Smooth muscle cell (in vitro differentiated cells): Measurements from ENCODE around the gene NR1H4. TPM values are rescaled to one million over a fixed set of nuclear protein-coding genes. Genes with fewer than 3 reads are reported as not detected.

Experiments used
- DNase-seq: peaks from one replicate; lab custom pipeline; 2025; ENCODE audit not compliant: unreplicated experiment; lab: John Stamatoyannopoulos, UW
- H2AFZ ChIP-seq: fragments of 200-600 bp; sonication (generic); 2 replicates; pipeline ENCODE4 v1.6.0; 2016; ENCODE audit warnings: antibody characterized with exemption, low read depth, mild to moderate bottlenecking
- H3F3A ChIP-seq: fragments of 200-600 bp; sonication (generic); 2 replicates; pipeline ENCODE4 v1.6.0; 2017; ENCODE audit warnings: antibody characterized with exemption, low read depth
- H3K27ac ChIP-seq: fragments of 200-600 bp; sonication (generic); 2 replicates; pipeline ENCODE4 v1.5.1; 2016; ENCODE audit warnings: low read depth, mild to moderate bottlenecking
- H3K27me3 ChIP-seq: fragments of 200-600 bp; sonication (generic); 2 replicates; pipeline ENCODE4 v1.6.1; 2016; ENCODE audit warnings: low read depth, mild to moderate bottlenecking
- H3K36me3 ChIP-seq: fragments of 200-600 bp; sonication (generic); 2 replicates; pipeline ENCODE4 v1.5.1; 2016; ENCODE audit warnings: low read depth
- H3K4me1 ChIP-seq: fragments of 200-600 bp; sonication (generic); 2 replicates; pipeline ENCODE4 v1.5.1; 2016; ENCODE audit warnings: low read depth
- H3K4me2 ChIP-seq: fragments of 200-600 bp; sonication (generic); 2 replicates; pipeline ENCODE4 v1.6.0; 2016; ENCODE audit warnings: mild to moderate bottlenecking
- H3K4me3 ChIP-seq: fragments of 200-600 bp; sonication (generic); 2 replicates; pipeline ENCODE4 v1.5.1; 2016; ENCODE audit warnings: mild to moderate bottlenecking
- H3K79me2 ChIP-seq: fragments of 200-600 bp; sonication (generic); 2 replicates; pipeline ENCODE4 v1.6.0; 2016; ENCODE audit warnings: low read depth, mild to moderate bottlenecking
- H3K9ac ChIP-seq: fragments of 200-600 bp; sonication (generic); 2 replicates; pipeline ENCODE4 v1.6.0; 2016; ENCODE audit warnings: low read depth
- H3K9me3 ChIP-seq: fragments of 200-600 bp; sonication (generic); replicated peaks from 2 replicates; pipeline ENCODE4 v1.5.1; 2016; ENCODE audit warnings: low read depth
- H4K20me1 ChIP-seq: fragments of 200-600 bp; sonication (generic); 2 replicates; pipeline ENCODE4 v1.6.0; 2016; ENCODE audit warnings: low read depth
- WGBS: methylation state at CpG from one replicate; pipeline ENCODE4 v1.1.7; 2016; ENCODE audit warnings: low lambda C conversion rate; 5-methylcytosine and 5-hydroxymethylcytosine counted together
- polyA plus RNA-seq: library from polyadenylated mRNA; unstranded; fragments of >200 nt; fragmentation: Nextera tagmentation; extraction: Ambion mirVana; gene quantifications from 2 replicates; pipeline ENCODE4 v1.2.1, GENCODE V29; 2016
- total RNA-seq: library from RNA; depleted of rRNA; stranded (reverse); fragments of >200 nt; gene quantifications from 2 replicates; pipeline ENCODE4 v1.2.3, GENCODE V29; 2014
- TF ChIP-seq, protein P1 (sequence below): fragments of 200-600 bp; sonication (generic); IDR thresholded peaks from 2 replicates; pipeline ENCODE4 v1.5.1; 2017; ENCODE audit warnings: borderline replicate concordance, mild to moderate bottlenecking, antibody characterized with exemption; ENCODE audit not compliant: insufficient read depth, poor library complexity, severe bottlenecking

NR1H4 gene
- total and polyA plus RNA-seq, 2 experiments from 2014 or later: not detected

DNA sequence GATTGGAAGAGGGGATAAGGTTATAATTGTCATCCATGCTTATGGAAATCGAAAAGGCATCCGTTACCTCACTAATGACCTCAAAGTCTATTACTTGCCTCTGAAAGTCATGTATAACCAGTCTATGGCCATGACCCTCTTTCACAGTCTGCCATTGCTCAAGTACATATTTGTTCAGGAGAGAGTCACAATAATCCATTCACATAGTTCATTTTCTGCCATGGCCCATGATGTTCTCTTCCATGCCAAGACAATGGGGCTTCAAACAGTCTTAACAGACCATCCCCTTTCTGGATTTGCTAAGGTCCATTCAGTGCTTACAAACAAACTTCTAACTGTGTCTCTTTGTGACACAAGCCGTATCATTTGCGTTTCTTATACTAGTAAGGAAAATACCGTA, 105.3 kb downstream of the NR1H4 start:
- over 99% methylated on average over 5 of the region's 5 CpGs for WGBS

DNA sequence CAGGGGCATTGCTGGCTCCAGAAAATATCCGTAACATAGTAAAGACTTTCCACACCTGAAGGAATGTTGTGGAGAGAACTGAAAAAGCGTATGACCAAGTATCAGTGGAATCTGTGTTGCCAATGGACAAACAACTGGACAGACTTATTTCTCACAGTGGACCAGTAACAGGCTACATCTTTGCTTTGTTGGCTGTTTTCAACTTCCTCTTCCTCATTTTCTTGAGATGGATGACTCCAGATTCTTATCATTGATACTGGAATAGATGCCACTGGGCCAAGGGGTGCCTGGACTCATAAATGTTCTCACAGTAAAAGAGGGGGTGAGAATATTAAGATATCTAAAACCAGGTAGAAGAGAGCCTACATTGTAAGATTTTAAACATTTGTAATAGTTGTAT, 106.2 kb downstream of the NR1H4 start:
- no peak overlapping the region for H2AFZ ChIP-seq

More for the DNA sequence above, 105.3 kb downstream of the NR1H4 start:
- Histone ChIP-seq H3K9me3 (no peaks in the 10 kb centered on the region), H3F3A (no peaks in the 10 kb centered on the region), H3K79me2 (peaks cover 26% of the 10 kb centered on the region), H3K36me3 (no peaks in the 10 kb centered on the region), H3K27me3 (no peaks in the 10 kb centered on the region), H3K9ac (no peak overlapping the region), H3K4me1 (peaks cover 11% of the 10 kb centered on the region), H3K4me2 (no peak overlapping the region), H4K20me1 (no peaks in the 10 kb centered on the region), H3K27ac (no peak overlapping the region), H3K4me3 (no peak overlapping the region), H2AFZ (no peak overlapping the region)
- TF ChIP-seq, protein P1, sequence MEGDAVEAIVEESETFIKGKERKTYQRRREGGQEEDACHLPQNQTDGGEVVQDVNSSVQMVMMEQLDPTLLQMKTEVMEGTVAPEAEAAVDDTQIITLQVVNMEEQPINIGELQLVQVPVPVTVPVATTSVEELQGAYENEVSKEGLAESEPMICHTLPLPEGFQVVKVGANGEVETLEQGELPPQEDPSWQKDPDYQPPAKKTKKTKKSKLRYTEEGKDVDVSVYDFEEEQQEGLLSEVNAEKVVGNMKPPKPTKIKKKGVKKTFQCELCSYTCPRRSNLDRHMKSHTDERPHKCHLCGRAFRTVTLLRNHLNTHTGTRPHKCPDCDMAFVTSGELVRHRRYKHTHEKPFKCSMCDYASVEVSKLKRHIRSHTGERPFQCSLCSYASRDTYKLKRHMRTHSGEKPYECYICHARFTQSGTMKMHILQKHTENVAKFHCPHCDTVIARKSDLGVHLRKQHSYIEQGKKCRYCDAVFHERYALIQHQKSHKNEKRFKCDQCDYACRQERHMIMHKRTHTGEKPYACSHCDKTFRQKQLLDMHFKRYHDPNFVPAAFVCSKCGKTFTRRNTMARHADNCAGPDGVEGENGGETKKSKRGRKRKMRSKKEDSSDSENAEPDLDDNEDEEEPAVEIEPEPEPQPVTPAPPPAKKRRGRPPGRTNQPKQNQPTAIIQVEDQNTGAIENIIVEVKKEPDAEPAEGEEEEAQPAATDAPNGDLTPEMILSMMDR: no peak
- DNase-seq: no peak

DNA sequence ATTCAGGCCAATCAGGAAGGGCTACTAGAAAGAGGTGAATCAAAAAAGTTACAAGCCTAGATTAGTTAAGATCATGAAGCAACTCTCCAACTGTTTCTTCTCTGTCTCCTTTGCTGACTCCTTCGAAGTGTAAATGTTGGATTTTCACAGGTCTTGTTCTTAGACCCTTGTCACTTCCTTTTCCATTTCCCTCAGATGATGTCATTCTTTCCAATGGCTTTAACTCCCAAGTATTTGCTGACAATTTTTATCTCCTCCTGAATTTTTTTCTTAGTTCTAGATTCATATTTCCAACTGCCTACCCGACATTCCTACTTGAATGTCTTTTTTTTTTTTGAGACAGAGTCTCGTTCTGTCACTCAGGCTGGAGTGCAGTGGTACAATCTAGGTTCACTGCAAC, 110.6 kb downstream of the NR1H4 start:
- no peak for DNase-seq
- H4K20me1 ChIP-seq: no peaks in the 10 kb centered on the region
- no peak overlapping the region for H3K9ac ChIP-seq
- no peak overlapping the region for H3K4me3 ChIP-seq
- no peaks in the 10 kb centered on the region for H3K4me1 ChIP-seq
- TF ChIP-seq, protein P1: no peak
- WGBS: 91% methylated on average over 3 of the region's 3 CpGs
- no peak overlapping the region for H3K27ac ChIP-seq
- no peak overlapping the region for H3K4me2 ChIP-seq
- no peaks in the 10 kb centered on the region for H3K9me3 ChIP-seq
- H3K79me2 ChIP-seq: peaks cover 11% of the 10 kb centered on the region
- H3K36me3 ChIP-seq: no peaks in the 10 kb centered on the region
- no peaks in the 10 kb centered on the region for H3K27me3 ChIP-seq
- no peaks in the 10 kb centered on the region for H3F3A ChIP-seq
- H2AFZ ChIP-seq: no peak overlapping the region

More for the DNA sequence above, 106.2 kb downstream of the NR1H4 start:
- TF ChIP-seq, protein P1: no peak
- Histone ChIP-seq H3F3A (no peaks in the 10 kb centered on the region), H3K9me3 (no peaks in the 10 kb centered on the region), H3K4me1 (peaks cover 2% of the 10 kb centered on the region), H3K36me3 (no peaks in the 10 kb centered on the region), H3K27me3 (no peaks in the 10 kb centered on the region), H3K79me2 (peaks cover 26% of the 10 kb centered on the region), H3K4me3 (no peak overlapping the region), H3K27ac (no peak overlapping the region), H3K4me2 (no peak overlapping the region), H4K20me1 (no peaks in the 10 kb centered on the region), H3K9ac (no peak overlapping the region)
- no peak for DNase-seq
- 46% methylated on average over 2 of the region's 2 CpGs for WGBS

DNA sequence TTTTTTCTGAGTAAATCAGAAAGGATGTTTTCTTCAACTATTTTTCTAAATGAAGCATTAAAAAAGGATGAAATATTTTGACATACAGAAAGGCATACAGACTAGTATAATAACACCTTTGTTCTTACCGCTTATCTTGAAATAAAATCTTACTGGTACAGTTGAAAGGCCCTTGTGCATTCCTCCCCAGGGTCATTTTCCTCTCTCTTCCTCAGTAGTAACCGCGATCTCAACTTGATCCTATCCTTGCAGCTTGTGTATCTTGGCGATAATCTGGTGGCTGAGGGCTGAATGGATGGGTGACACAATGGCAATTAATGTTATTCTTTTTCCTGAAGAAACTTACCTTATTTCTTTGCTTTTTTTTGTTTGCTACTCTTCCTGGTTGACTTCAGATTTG, 118.3 kb downstream of the NR1H4 start:
- Histone ChIP-seq H4K20me1 (no peaks in the 10 kb centered on the region), H2AFZ (no peak overlapping the region), H3K27me3 (no peaks in the 10 kb centered on the region), H3K9ac (no peak overlapping the region), H3K9me3 (no peaks in the 10 kb centered on the region), H3K79me2 (peaks cover 7% of the 10 kb centered on the region), H3K36me3 (no peaks in the 10 kb centered on the region), H3K27ac (no peak overlapping the region), H3K4me2 (no peak overlapping the region), H3F3A (no peaks in the 10 kb centered on the region), H3K4me1 (no peaks in the 10 kb centered on the region), H3K4me3 (no peak overlapping the region)
- TF ChIP-seq, protein P1: no peak
- WGBS: 81% methylated on average over 4 of the region's 4 CpGs
- DNase-seq: no peak
